ENCODE measurements around the gene TMBIM4. TPM values are rescaled to one million over a fixed set of nuclear protein-coding genes. Genes with fewer than 3 reads are reported as not detected.

Gene TMBIM4
- total RNA-seq, 4 donors from 2014 or later: 92.2 to 156 (median 115) TPM

GRCh38 chr12:66120477-66120876 lies 49.3 kb downstream of the TMBIM4 start:
- TF ChIP-seq POLR2A (IDR thresholded peaks at IDR 0.05; ENCODE audit: low read depth): no peak
- TF ChIP-seq, protein P1, sequence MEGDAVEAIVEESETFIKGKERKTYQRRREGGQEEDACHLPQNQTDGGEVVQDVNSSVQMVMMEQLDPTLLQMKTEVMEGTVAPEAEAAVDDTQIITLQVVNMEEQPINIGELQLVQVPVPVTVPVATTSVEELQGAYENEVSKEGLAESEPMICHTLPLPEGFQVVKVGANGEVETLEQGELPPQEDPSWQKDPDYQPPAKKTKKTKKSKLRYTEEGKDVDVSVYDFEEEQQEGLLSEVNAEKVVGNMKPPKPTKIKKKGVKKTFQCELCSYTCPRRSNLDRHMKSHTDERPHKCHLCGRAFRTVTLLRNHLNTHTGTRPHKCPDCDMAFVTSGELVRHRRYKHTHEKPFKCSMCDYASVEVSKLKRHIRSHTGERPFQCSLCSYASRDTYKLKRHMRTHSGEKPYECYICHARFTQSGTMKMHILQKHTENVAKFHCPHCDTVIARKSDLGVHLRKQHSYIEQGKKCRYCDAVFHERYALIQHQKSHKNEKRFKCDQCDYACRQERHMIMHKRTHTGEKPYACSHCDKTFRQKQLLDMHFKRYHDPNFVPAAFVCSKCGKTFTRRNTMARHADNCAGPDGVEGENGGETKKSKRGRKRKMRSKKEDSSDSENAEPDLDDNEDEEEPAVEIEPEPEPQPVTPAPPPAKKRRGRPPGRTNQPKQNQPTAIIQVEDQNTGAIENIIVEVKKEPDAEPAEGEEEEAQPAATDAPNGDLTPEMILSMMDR (IDR thresholded peaks at IDR 0.05): no peak
- TF ChIP-seq POLR2AphosphoS5 (IDR thresholded peaks at IDR 0.05): no peak
- no peak for TF ChIP-seq EP300 (IDR thresholded peaks at IDR 0.05)
- peaks cover 29 to 48% (median 40%) of the 10 kb centered on the region in 4 donors for H3K36me3 ChIP-seq

DNA sequence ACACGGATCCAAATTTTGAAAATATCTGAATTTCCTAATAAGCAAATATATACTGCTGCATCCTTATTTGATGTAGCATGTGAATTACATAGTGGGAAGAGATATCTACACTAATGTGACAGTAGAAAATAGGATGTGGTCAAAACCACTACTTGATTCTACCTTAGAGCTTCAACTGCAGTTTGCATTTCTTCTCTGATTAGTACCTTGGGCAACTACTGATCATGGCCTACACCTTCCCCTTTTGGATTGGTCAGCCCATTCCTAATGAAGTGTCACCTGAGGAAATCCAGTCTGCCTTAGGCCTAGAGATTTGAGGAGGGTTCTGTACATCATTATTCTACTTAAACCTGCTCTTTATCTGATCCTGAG lies 49.9 kb downstream of the TMBIM4 start:
- 84% methylated on average over 1 of the region's 1 CpG for WGBS
- H3K27ac ChIP-seq (replicated peaks in 1 of 4): no peak overlapping the region
- TF ChIP-seq POLR2AphosphoS5 (IDR thresholded peaks at IDR 0.05): no peak
- TF ChIP-seq, protein P1 (IDR thresholded peaks at IDR 0.05): no peak
- no peak for TF ChIP-seq POLR2A (IDR thresholded peaks at IDR 0.05; ENCODE audit: low read depth)
- no peak for TF ChIP-seq EP300 (IDR thresholded peaks at IDR 0.05)
- DNase-seq (ENCODE audit: extremely low spot score): no peak
- H3K27me3 ChIP-seq: no peaks in the 10 kb centered on the region
- intact Hi-C loops (cut with DNase I): loop anchor here (10.0 kb wide), 1 partner anchor 185 kb away; the partner anchor contains the start of gene HELB
- H3K4me3 ChIP-seq: no peak overlapping the region
- peaks cover 0 to 5% (median 0%) of the 10 kb centered on the region in 4 donors for H3K4me1 ChIP-seq
- H3K9me3 ChIP-seq: no peaks in the 10 kb centered on the region
- peaks cover 26 to 42% (median 34%) of the 10 kb centered on the region in 4 donors for H3K36me3 ChIP-seq

More at GRCh38 chr12:66120477-66120876, 49.3 kb downstream of the TMBIM4 start:
- Histone ChIP-seq H3K9me3 (no peaks in the 10 kb centered on the region), H3K4me1 (peaks cover 0 to 5% (median 0%) of the 10 kb centered on the region in 4 donors), H3K4me3 (no peak overlapping the region), H3K27me3 (no peaks in the 10 kb centered on the region), H3K27ac (replicated peaks in 1 of 4) (no peak overlapping the region)
- intact Hi-C loops (cut with DNase I): loop anchor here (10.0 kb wide), 1 partner anchor 184 kb away; the partner anchor contains the start of gene HELB
- 54% methylated on average over 1 of the region's 1 CpG for WGBS
- DNase-seq (ENCODE audit: extremely low spot score): no peak

DNA sequence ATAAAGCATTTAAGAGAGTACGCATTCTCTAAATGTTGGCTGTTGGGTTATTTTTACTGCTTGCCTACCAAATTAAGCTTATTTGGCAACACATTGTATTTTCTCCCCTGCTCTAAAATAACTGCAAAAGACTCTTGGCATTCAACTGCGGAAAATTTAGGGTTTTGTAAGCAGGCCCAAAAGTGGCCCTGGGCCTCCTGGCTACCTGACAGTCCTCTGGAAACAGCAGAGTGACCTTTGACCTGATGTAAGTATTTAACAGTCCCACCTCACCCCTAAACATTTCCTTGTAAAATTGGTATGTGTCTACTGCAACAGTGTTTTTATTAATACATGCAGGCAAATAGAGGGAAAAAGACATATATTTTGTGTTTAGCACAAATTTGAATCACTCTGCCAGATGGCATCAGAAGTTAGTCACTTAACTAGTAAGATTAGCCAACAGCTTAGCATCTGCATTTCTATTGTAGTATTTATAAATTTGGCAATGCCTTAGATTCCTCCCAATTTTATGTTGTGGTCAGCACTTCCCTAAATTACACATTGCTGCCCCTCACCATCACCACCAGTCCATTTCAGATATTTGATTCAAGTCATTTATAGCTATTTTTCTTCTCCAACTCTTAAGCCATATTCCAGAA lies 50.4 kb downstream of the TMBIM4 start:
- TF ChIP-seq POLR2AphosphoS5 (IDR thresholded peaks at IDR 0.05) (no peak), EP300 (IDR thresholded peaks at IDR 0.05) (no peak), POLR2A (IDR thresholded peaks at IDR 0.05; ENCODE audit: low read depth) (no peak)
- TF ChIP-seq, protein P1 (IDR thresholded peaks at IDR 0.05): no peak
- H3K9me3 ChIP-seq: no peaks in the 10 kb centered on the region
- no peak overlapping the region for H3K27ac ChIP-seq (replicated peaks in 1 of 4)
- no peak overlapping the region for H3K4me3 ChIP-seq
- no peaks in the 10 kb centered on the region for H3K27me3 ChIP-seq
- intact Hi-C loops (cut with DNase I): no loop called here
- H3K36me3 ChIP-seq: peaks cover 21 to 37% (median 29%) of the 10 kb centered on the region in 4 donors
- 87% methylated on average over 2 of the region's 2 CpGs for WGBS
- DNase-seq (ENCODE audit: extremely low spot score): no peak
- peaks cover 0 to 5% (median 0%) of the 10 kb centered on the region in 4 donors for H3K4me1 ChIP-seq

DNA sequence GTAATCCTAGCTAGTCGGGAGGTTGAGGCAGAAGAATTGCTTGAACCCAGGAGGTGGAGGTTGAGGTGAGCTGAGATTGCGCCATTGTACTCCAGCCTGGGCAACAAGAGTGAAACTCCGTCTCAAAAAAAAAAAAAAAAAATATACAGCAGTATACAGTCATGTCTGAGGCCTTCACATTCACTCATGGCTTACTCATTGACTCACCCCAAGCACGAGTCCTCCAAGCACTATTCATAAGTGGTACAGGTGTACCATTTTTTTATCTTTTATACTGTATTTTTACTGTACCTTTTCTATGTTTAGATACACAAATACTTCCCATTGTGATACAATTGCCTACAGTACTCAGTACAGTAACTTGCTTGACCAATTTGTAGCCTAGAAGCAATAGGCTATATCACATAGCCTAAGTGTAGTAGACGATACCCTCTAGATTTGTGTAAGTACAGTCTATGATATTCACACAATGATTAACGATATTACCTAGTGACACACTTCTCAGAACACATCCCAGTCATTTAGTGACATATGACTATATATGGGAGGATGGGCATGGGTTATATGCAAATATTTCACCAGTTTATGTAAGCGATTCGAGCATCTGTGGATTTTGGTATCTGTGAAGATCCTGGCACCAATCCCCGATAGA lies 51.4 kb downstream of the TMBIM4 start:
- Histone ChIP-seq H3K27me3 (no peaks in the 10 kb centered on the region), H3K36me3 (peaks cover 11 to 27% (median 19%) of the 10 kb centered on the region in 4 donors), H3K9me3 (no peaks in the 10 kb centered on the region), H3K4me1 (peaks cover 0 to 5% (median 0%) of the 10 kb centered on the region in 4 donors), H3K27ac (replicated peaks in 1 of 4) (no peak overlapping the region), H3K4me3 (no peak overlapping the region)
- DNase-seq (ENCODE audit: extremely low spot score): no peak
- WGBS: 94% methylated on average over 9 of the region's 9 CpGs
- intact Hi-C loops (cut with DNase I): no loop called here
- TF ChIP-seq EP300 (IDR thresholded peaks at IDR 0.05) (no peak), POLR2AphosphoS5 (IDR thresholded peaks at IDR 0.05) (no peak)
- TF ChIP-seq, protein P1 (IDR thresholded peaks at IDR 0.05): no peak
